Right lobe of liver (tissue), 6 donors: ENCODE results near the gene INPP5B. TPM values are rescaled to one million over a fixed set of nuclear protein-coding genes. Genes with fewer than 3 reads are reported as not detected.

Source experiments
- ATAC-seq, 4 donors: fragments of 200-7000 bp; cut with Tn5 transposase; one replicate each; pipeline ENCODE4 v1.9.1; 2020; ENCODE audit warnings: mild to moderate bottlenecking in 4 of 4, moderate library complexity in 4 of 4
- DNase-seq, 3 donors: peaks; one replicate each; pipeline ENCODE4 v3.0.0-alpha.2; 2020
- H3K27ac ChIP-seq, 3 donors: fragments of 200-600 bp; one replicate each; pipeline ENCODE4 v1.8.0; 2022
- H3K27me3 ChIP-seq, 2 donors: fragments of 200-600 bp; one replicate each; pipeline ENCODE4 v1.8.0; 2022
- H3K36me3 ChIP-seq, 4 donors: fragments of 200-600 bp; sonication (generic) in 1 of 4; one replicate each; pipeline versions ENCODE4 v1.5.1 to v1.8.0; 2017 to 2022; ENCODE audit warnings: control low read depth in 1 of 4
- H3K4me1 ChIP-seq, 4 donors: fragments of 200-600 bp; sonication (generic) in 1 of 4; one replicate each; pipeline versions ENCODE4 v1.5.1 to v1.8.0; 2017 to 2022; ENCODE audit warnings: control low read depth in 1 of 4
- H3K4me3 ChIP-seq, 3 donors: fragments of 200-600 bp; one replicate each; pipeline ENCODE4 v1.8.0; 2022
- H3K9me3 ChIP-seq, 4 donors: fragments of 200-600 bp; sonication (generic) in 1 of 4; one replicate each; pipeline versions ENCODE4 v1.5.1 to v1.8.0; 2017 to 2022; ENCODE audit warnings: control low read depth in 1 of 4
- CTCF ChIP-seq, 4 donors: fragments of 200-600 bp in 3 of 4; fragments of 450-650 bp in 1 of 4; IDR thresholded peaks; one replicate each; pipeline versions ENCODE4 v1.5.1 to v1.8.0; 2016 to 2022; ENCODE audit warnings: antibody characterized with exemption in 4 of 4, mild to moderate bottlenecking in 2 of 4
- POLR2A ChIP-seq: fragments of 450-650 bp; IDR thresholded peaks from one replicate; pipeline ENCODE4 v1.6.1; 2017; ENCODE audit warnings: antibody characterized with exemption, mild to moderate bottlenecking
- WGBS: methylation state at CpG from one replicate; pipeline ENCODE4 v1.1.6; 2018; ENCODE audit warnings: low coverage, low lambda C conversion rate; ENCODE audit not compliant: insufficient coverage; ENCODE audit errors: missing lambda C conversion rate; 5-methylcytosine and 5-hydroxymethylcytosine counted together
- intact Hi-C, 2 donors: fragments of 100-400 bp; cut with DNase I; formaldehyde crosslinking; loops; one replicate each; pipeline versions ENCODE4 v1.11.2 to v1.14.1; 2022
- total RNA-seq, 6 experiments: library from RNA; depleted of rRNA in 2 of 6; stranded (reverse); fragments of >200 nt in 2 of 6; fragmentation: NEBNext Ultra II Directional in 3 of 6; extraction: Animal tissue kit (Norgen Biotek cat#: 25700) in 3 of 6; gene quantifications; one replicate each; pipeline versions ENCODE4 v1.1.0 to v1.2.4, GENCODE V29; 2016 to 2023
- donor health status: DM: no; HTN: yes; CAD: no.
- donor health status: DM: no; HTN: no; CAD: no.
- donor health status: DM: no; HTN: no; CAD: no.
- donor health status: DM: no; HTN: yes; CAD: no.
- donor health status: DM: no; HTN: yes; CAD: no.

INPP5B gene
- total RNA-seq, 6 experiments from 2014 or later: 10.5 to 23.1 (median 14.6) TPM

GRCh38 chr1:37854406-37854805 lies 92.4 kb downstream of the INPP5B start:
- ATAC-seq (no peak), DNase-seq (no peak)
- H3K27me3 ChIP-seq: no peaks in the 10 kb centered on the region
- WGBS: 96% methylated on average over 4 of the region's 6 CpGs
- H3K4me3 ChIP-seq: no peak overlapping the region
- H3K36me3 ChIP-seq: peaks cover 0 to 25% (median 0%) of the 10 kb centered on the region in 4 donors
- intact Hi-C loops: no loop called here
- no peaks in the 10 kb centered on the region for H3K9me3 ChIP-seq
- H3K4me1 ChIP-seq: peaks cover 0 to 28% (median 8%) of the 10 kb centered on the region in 4 donors
- no peak overlapping the region for H3K27ac ChIP-seq
- TF ChIP-seq POLR2A (no peak), CTCF (IDR thresholded peaks at IDR 0.05) (no peak)

GRCh38 chr1:37853157-37853556 lies 93.7 kb downstream of the INPP5B start:
- peaks cover 0 to 20% (median 5%) of the 10 kb centered on the region in 4 donors for H3K4me1 ChIP-seq

GRCh38 chr1:37851782-37852210 lies 95.1 kb downstream of the INPP5B start:
- Histone ChIP-seq H3K4me3 (no peak overlapping the region), H3K4me1 (peaks cover 0 to 18% (median 4%) of the 10 kb centered on the region in 4 donors), H3K9me3 (no peaks in the 10 kb centered on the region), H3K36me3 (peaks cover 0 to 16% (median 0%) of the 10 kb centered on the region in 4 donors), H3K27me3 (no peaks in the 10 kb centered on the region), H3K27ac (no peak overlapping the region)
- intact Hi-C loops: no loop called here
- 40% methylated on average over 2 of the region's 2 CpGs for WGBS
- ATAC-seq (peak; percentile 22 to 58 (median 30)), DNase-seq (no peak)
- TF ChIP-seq CTCF (IDR thresholded peaks at IDR 0.05): no peak
- TF ChIP-seq POLR2A: no peak

More at GRCh38 chr1:37853157-37853556, 93.7 kb downstream of the INPP5B start:
- no peak overlapping the region for H3K27ac ChIP-seq
- ATAC-seq (no peak), DNase-seq (no peak)
- peaks cover 0 to 25% (median 0%) of the 10 kb centered on the region in 4 donors for H3K36me3 ChIP-seq
- no peaks in the 10 kb centered on the region for H3K27me3 ChIP-seq
- no peak for TF ChIP-seq CTCF (IDR thresholded peaks at IDR 0.05)
- no peak for TF ChIP-seq POLR2A
- no peaks in the 10 kb centered on the region for H3K9me3 ChIP-seq
- intact Hi-C loops: no loop called here
- no peak overlapping the region for H3K4me3 ChIP-seq

GRCh38 chr1:37851262-37851661 lies 95.6 kb downstream of the INPP5B start:
- peak in 2 of 4 donors; percentile 38 to 65 for ATAC-seq
- Histone ChIP-seq H3K27ac (peak overlapping the region in 1 of 3 donors; percentile 12), H3K9me3 (no peaks in the 10 kb centered on the region), H3K4me3 (no peak overlapping the region), H3K27me3 (no peaks in the 10 kb centered on the region), H3K36me3 (peaks cover 0 to 15% (median 0%) of the 10 kb centered on the region in 4 donors), H3K4me1 (peaks cover 0 to 17% (median 4%) of the 10 kb centered on the region in 4 donors)
- TF ChIP-seq POLR2A (no peak), CTCF (IDR thresholded peaks at IDR 0.05) (no peak)
- no peak for DNase-seq
- intact Hi-C loops: no loop called here
